ENCODE data around the gene TMEM82.
A peak's percentile ranks its signal among the peaks of the same experiment; 100 is the strongest.

The TMEM82 gene

GRCh38 chr1:15756143-15757015, 14.1 kb downstream of the TMEM82 start:
- no peak for DNase-seq (ENCODE audit: low read depth, low spot score)

DNA sequence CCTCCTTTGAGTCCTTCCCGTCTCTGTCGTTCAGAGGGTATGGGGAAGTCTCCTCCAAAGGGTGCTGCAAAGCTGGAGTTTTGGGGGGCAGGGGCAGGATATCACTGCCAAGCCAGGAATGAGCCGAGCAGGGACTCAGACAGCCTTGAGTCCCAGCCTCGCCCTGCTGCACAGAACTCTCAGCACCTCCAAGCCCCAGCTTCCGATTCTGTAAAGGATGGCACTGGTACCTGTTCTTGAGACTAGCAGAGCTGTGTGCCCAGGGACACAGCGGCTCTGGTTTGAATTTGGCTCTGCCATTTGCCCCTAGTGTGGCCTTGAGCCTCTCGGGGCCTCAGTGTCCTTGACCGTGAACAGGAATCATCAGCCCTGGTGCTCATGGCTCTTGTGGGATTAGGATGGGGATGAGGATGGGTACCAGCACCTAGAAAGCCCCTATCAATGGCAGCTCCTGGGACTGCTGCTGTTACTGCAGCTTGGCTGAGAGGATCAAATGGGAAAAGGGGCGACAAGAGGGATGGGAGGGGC, 14.8 kb downstream of the TMEM82 start:
- no peak for DNase-seq (ENCODE audit: low read depth, low spot score)

- DNase-seq (ENCODE audit: low read depth, low spot score): no peak
Observed at GRCh38 chr1:15757575-15758342, 15.5 kb downstream of the TMEM82 start.

DNA sequence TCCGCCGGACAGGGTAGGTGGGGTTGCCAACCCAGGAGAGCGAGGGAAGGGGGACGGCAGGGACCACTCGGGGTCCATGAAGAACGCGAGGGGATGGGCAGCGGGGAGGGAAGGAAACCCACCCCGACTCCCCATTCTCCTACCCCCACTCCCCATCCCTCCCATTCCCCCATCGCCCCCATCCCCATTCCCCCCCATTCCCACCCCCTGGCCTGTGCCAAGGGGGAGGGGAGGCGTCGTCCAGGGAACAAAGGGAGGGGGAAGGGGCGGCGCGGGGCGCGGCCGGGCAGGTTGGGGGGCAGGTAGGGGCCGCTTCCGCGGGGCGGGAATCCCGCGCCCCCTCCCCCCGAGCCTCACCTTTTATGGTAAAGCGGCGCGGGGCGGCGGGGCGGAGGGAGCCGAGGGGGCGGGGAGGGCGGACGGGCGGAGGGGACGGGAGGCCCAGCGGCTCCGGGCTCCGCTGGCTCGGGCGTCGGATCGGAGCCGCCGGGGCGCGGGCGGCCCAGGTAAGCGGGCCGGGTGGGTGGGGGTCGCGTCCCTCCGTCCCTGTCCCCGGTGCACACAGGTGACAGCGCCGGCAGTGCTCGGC, 16.1 kb downstream of the TMEM82 start, which contains the start of gene FBLIM1:
FBLIM1 (plus strand) TSS at position 453 of the 589 bp plus-strand sequence. CDS start 6,189 bp downstream, outside the sequence.
- no peak for DNase-seq (ENCODE audit: low read depth, low spot score)

- no peak for DNase-seq (ENCODE audit: low read depth, low spot score)
Observed at GRCh38 chr1:15758953-15759661, 16.8 kb downstream of the TMEM82 start.

DNA sequence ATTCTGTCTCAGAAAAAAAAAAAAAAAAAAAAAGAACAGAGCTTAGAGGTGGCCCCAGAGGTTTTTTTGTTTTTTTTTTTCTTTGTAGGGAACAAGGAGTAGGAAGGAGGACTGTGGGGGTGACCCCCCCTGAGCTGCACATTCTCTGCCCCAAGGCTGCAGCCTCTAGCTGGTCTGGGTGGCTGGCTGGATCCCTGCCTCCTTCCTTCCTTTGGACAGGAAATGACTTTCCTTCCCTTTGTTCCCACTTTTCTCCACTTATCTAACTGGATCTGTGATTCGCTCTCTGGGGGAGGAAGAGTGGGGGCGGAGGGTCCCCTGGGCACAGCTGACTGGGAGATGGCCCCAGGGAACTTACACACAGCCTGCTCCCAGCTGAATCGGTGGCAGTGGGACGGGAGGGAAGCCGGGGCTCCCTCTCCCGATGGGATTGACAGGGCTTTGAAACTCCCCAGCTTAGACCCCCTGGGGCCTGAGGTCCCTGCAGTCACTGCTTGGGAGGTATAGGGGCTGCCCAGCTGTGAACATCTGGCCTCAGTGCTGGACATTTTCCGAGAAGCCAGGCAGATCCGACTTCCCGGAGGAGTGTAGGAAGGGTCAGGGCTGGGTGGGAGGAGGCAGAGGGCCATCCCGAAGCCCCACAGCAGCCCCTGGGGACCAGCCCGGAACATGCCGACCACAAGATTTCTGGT, 18.4 kb downstream of the TMEM82 start:
- peak; percentile 84 for DNase-seq (ENCODE audit: low read depth, low spot score)

GRCh38 chr1:15761366-15762128, 19.2 kb downstream of the TMEM82 start:
- DNase-seq (ENCODE audit: low read depth, low spot score): no peak

DNA sequence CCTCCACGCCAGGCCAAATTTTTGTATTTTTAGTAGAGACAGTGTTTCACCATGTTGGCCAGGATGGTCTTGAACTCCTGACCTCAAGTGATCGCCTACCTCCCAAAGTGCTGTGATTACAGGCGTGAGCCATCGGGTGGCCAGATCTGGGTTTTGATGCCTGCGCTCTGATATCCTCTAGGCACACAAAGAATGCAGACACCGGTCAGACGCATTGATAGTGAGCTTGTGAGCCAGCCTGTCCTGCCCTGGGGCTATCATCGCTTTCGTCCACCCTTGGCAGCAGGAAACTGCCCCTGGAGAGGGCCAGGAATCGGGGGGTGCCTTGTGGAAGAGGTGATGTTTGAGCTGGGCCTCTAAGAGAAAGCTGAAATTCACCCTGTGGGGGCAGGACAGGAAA, 20.2 kb downstream of the TMEM82 start:
- DNase-seq (ENCODE audit: low read depth, low spot score): no peak

- no peak for DNase-seq (ENCODE audit: low read depth, low spot score)
Observed at GRCh38 chr1:15764269-15764764, 22.0 kb downstream of the TMEM82 start.

DNA sequence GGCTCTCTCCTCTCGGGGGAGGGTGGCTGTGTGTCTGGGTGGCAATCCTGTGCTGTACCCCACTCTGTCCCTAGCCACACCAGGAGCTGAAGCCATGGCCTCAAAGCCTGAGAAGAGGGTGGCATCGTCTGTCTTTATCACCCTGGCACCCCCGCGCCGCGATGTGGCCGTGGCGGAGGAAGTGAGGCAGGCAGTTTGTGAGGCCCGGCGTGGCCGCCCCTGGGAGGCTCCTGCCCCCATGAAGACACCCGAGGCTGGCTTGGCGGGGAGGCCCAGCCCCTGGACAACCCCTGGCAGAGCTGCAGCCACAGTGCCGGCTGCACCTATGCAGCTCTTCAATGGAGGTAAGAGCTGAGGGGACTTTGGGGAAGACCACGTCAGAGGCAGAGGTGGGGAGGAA, 22.6 kb downstream of the TMEM82 start:
- DNase-seq (ENCODE audit: low read depth, low spot score): no peak

DNA sequence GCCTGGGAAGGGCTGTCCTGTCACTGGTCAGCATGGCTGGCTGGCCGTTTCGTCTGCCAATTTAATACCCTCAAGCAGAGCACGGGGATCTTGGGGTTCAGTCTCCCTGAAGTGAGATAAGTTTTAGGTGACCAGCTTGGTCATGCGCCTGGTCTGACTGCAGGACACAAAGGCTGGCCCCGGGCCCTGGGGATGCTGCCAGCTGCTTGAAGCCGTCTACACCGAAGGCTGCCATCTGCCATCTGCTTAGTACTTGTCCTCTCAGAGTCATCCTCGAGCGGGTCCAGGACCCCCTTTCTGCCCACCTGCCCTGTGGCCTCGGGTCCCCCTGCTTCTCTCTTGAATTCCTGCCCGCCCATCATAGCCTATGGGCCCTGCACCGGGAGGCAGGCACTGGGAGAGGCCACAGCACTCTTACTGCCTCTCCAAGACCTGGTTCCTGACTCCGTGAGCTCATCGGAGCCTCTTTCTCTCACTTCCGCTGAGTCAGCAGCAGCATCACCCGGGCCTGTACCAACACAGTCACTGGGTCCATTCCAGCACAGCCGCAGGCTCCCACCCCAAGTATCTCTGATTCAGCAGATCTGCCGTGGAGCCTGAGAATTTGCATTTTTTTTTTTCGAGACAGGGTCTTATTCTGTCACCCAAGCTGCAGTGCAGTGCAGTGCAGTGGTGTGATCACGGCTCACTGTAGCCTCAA, 23.3 kb downstream of the TMEM82 start:
- no peak for DNase-seq (ENCODE audit: low read depth, low spot score)

DNA sequence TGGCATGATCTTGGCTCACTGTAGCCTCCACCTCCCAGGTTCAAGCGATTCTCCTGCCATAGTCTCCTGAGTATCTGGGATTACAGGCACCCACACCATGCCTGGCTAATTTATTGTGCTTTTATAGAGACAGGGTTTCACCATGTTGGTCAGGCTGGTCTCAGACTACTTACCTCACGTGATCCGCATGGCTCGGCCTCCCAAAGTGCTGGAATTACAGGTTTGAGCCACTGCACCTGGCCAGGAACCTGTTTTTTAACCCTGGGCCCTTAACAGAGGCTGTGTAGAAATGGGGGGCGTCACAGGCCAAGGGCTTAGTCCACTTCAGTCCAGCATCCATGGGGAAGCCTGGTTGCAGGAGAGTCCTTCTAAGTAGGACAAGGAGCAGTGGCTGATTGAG, 25.6 kb downstream of the TMEM82 start:
- no peak for DNase-seq (ENCODE audit: low read depth, low spot score)

DNA sequence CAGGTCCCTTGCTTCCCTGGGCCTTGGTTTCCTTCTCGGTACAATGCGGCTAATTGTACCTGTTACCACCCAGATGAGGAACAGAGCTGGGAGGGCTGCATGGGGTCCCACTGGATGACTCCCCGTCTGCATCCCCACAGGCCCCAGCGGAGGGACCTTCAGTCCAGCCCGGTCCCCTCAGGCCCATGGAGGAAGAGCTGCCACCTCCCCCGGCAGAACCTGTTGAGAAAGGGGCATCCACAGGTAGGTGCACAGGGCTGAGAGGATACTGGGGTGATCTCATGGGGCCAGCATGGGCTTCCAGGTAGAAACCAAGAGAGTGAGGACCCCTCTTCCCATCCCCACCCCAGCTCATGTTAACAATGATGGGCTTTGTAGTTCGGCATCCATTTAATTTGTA, 26.1 kb downstream of the TMEM82 start:
- DNase-seq (ENCODE audit: low read depth, low spot score): no peak

- DNase-seq (ENCODE audit: low read depth, low spot score): no peak
Observed at GRCh38 chr1:15770313-15770962, 28.1 kb downstream of the TMEM82 start.

- DNase-seq (ENCODE audit: low read depth, low spot score): no peak
Observed at GRCh38 chr1:15771836-15772515, 29.7 kb downstream of the TMEM82 start.

- no peak for DNase-seq (ENCODE audit: low read depth, low spot score)
Observed at GRCh38 chr1:15775706-15776105, 33.4 kb downstream of the TMEM82 start.

DNA sequence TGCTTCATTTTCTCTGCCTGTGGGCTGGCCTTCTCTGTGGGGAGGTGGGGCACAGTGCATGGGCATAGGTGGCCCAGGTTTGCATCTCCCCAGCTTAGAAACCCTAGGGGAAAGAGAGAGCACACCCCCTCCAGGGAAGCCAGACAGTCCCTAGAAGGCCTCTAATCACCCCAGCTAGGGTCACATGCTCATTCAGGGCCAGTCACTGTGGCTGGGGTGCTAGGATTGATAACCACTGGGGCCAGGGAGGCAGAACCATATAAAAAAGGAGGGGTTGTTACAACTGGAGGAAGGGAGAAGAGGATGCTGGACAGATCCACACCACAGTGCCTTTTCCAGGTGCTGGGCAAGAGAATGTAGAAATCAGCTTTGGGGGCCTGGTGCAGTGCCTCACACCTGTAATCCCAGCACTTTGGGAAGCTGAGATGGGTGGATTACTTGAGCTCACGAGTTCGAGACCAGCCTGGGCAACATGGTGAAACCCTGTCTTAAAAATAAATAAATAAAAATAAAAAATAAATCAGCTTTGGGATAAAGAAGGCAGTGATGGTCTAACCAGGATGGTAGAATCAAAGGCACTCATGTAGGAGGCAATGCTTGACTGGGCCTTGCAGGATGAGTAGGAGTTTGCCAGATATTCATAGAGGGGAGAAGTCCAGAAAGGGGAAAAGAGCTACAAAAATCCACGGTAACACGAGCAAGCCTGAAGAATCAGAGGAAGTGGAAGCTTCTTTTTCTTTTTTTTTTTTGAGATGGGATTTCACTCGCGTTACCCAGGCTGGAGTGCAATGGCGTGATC, 35.8 kb downstream of the TMEM82 start:
- DNase-seq (ENCODE audit: low read depth, low spot score): no peak
